Bronchial epithelial cell (primary cell): ENCODE data around the gene C1orf105. TPM values are rescaled to one million over a fixed set of nuclear protein-coding genes. Genes with fewer than 3 reads are reported as not detected.
"Not testable (repeated sequence)": the region's sequence is repeated elsewhere in the genome, so short reads cannot be mapped to it uniquely, and the experiment has no call there.

ENCODE experiments used
- DNase-seq: peaks from one replicate; pipeline ENCODE4 v3.0.0-alpha.2; 2010; ENCODE audit warnings: low read depth
- FAIRE-seq: peaks from 2 replicates; lab custom pipeline; 2011; peaks lifted over from hg19 to GRCh38; lab: Jason Lieb, UNC
- H3K27me3 ChIP-seq: 2 replicates; pipeline ENCODE4 v1.5.1; 2011; ENCODE audit warnings: low read length; ENCODE audit not compliant: control insufficient read depth, insufficient read depth
- H3K36me3 ChIP-seq: 2 replicates; pipeline ENCODE4 v1.5.1; 2011; ENCODE audit warnings: low read length; ENCODE audit not compliant: control insufficient read depth, insufficient read depth
- H3K4me3 ChIP-seq: 2 replicates; pipeline ENCODE4 v1.5.1; 2011; ENCODE audit warnings: mild to moderate bottlenecking, low read depth, low read length, control low read depth
- total RNA-seq: library from RNA; depleted of rRNA; stranded (reverse); fragments of >200 nt; gene quantifications from 2 replicates; pipeline ENCODE4 v1.2.1, GENCODE V29; 2014
- TF ChIP-seq, protein P1 (sequence below): IDR thresholded peaks from 2 replicates; pipeline ENCODE4 v1.5.1; 2011; ENCODE audit warnings: mild to moderate bottlenecking, moderate library complexity, low read length, control low read depth, inconsistent platforms; ENCODE audit not compliant: insufficient read depth, severe bottlenecking

The C1orf105 gene
- total RNA-seq, 1 donor from 2014 or later: not detected

GRCh38 chr1:172486805-172487454, 66.4 kb downstream of the C1orf105 start:
- DNase-seq (no peak), FAIRE-seq (no peak)
- Histone ChIP-seq H3K27me3 (no peaks in the 10 kb centered on the region), H3K36me3 (no peaks in the 10 kb centered on the region), H3K4me3 (no peak overlapping the region)
- TF ChIP-seq, protein P1, sequence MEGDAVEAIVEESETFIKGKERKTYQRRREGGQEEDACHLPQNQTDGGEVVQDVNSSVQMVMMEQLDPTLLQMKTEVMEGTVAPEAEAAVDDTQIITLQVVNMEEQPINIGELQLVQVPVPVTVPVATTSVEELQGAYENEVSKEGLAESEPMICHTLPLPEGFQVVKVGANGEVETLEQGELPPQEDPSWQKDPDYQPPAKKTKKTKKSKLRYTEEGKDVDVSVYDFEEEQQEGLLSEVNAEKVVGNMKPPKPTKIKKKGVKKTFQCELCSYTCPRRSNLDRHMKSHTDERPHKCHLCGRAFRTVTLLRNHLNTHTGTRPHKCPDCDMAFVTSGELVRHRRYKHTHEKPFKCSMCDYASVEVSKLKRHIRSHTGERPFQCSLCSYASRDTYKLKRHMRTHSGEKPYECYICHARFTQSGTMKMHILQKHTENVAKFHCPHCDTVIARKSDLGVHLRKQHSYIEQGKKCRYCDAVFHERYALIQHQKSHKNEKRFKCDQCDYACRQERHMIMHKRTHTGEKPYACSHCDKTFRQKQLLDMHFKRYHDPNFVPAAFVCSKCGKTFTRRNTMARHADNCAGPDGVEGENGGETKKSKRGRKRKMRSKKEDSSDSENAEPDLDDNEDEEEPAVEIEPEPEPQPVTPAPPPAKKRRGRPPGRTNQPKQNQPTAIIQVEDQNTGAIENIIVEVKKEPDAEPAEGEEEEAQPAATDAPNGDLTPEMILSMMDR: no peak

DNA sequence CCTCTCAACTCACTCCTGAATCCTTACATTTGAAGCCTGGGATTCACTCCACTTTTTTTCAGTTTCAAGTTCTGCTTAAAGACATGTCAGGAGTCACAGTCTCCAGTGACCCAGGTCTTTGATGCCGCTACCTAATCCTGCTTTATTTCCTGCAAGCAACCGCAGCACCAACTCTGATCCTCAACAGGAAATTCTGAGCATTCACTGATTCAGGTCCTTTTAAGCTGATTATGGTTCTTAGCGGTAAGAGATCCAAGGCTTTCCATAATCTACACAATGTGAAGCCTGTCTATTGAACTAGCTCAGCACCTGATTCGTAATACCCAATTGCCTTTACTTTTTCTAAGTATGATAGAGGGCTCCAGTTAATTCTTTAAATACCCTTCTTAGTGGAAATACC, 67.1 kb downstream of the C1orf105 start:
- H3K36me3 ChIP-seq: no peaks in the 10 kb centered on the region
- TF ChIP-seq, protein P1: no peak
- FAIRE-seq: no peak

DNA sequence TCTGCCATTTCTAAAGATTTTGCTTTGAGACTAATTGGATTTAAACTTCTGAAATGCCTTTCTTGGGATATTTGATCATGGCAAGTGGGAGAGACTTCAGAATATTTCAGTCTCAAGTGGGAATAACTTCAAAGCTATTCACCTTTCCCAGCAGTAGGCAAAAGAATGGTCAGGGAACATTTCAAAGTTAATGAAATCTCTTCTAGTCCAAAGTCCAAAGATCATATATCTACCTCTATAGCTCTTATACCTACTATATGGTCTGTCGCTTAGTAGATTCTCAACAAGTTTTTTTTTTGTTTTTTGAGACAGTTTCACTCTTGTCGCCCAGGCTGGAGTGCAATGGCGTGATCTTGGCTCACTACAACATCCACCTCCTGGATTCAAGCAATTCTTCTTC, 67.9 kb downstream of the C1orf105 start:
- TF ChIP-seq, protein P1: no peak
- no peak for FAIRE-seq
- no peak overlapping the region for H3K4me3 ChIP-seq
- H3K36me3 ChIP-seq: no peaks in the 10 kb centered on the region
- no peaks in the 10 kb centered on the region for H3K27me3 ChIP-seq
- DNase-seq: no peak

More for the DNA sequence above, 67.1 kb downstream of the C1orf105 start:
- Histone ChIP-seq H3K4me3 (no peak overlapping the region), H3K27me3 (no peaks in the 10 kb centered on the region)
- DNase-seq: no peak

- FAIRE-seq (no peak), DNase-seq (no peak)
- Histone ChIP-seq H3K36me3 (no peaks in the 10 kb centered on the region), H3K27me3 (no peaks in the 10 kb centered on the region), H3K4me3 (no peak overlapping the region)
- TF ChIP-seq, protein P1: no peak
Measured at GRCh38 chr1:172489847-172490246, 69.4 kb downstream of the C1orf105 start.

GRCh38 chr1:172492421-172492820, 71.9 kb downstream of the C1orf105 start:
- Histone ChIP-seq H3K27me3 (no peaks in the 10 kb centered on the region), H3K36me3 (no peaks in the 10 kb centered on the region), H3K4me3 (no peak overlapping the region)
- TF ChIP-seq, protein P1: no peak
- FAIRE-seq (no peak), DNase-seq (no peak)

GRCh38 chr1:172494166-172494565, 73.7 kb downstream of the C1orf105 start:
- H3K36me3 ChIP-seq: no peaks in the 10 kb centered on the region
- H3K27me3 ChIP-seq: no peaks in the 10 kb centered on the region
- no peak overlapping the region for H3K4me3 ChIP-seq
- TF ChIP-seq, protein P1: no peak
- FAIRE-seq: no peak
- DNase-seq: no peak

GRCh38 chr1:172496127-172496526, 75.6 kb downstream of the C1orf105 start:
- not testable (repeated sequence) for H3K36me3 ChIP-seq, H3K27me3 ChIP-seq, DNase-seq, H3K4me3 ChIP-seq, FAIRE-seq
